H1 (cell line): ENCODE results near the gene WDR91.

Experiments used
- BACH1 ChIP-seq: IDR thresholded peaks from 2 replicates; pipeline ENCODE4 v1.6.1; 2012; ENCODE audit warnings: low read length, improper control_type of control experiment
- EZH2 ChIP-seq: fragments of 200-600 bp; sonication (generic); IDR thresholded peaks from 2 replicates; pipeline ENCODE4 v1.7.1; 2012; ENCODE audit warnings: low read depth, mild to moderate bottlenecking, moderate library complexity, low read length, inconsistent platforms; ENCODE audit not compliant: severe bottlenecking
- KDM5A ChIP-seq: fragments of 200-600 bp; IDR thresholded peaks from 2 replicates; pipeline ENCODE4 v1.7.1; 2012; ENCODE audit warnings: mild to moderate bottlenecking, low read length, inconsistent platforms, mixed read lengths
- POLR2A ChIP-seq, 2 experiments: IDR thresholded peaks; 1 replicate in 1 of 2; 2 replicates in 1 of 2; pipeline ENCODE4 v1.6.1; 2011; ENCODE audit warnings: low read depth in 2 of 2, low read length in 2 of 2, mild to moderate bottlenecking in 2 of 2; ENCODE audit errors: control extremely low read depth in 1 of 2
- USF2 ChIP-seq: IDR thresholded peaks from 2 replicates; pipeline ENCODE4 v1.6.1; 2011; ENCODE audit warnings: low read length, improper control_type of control experiment
- ZNF274 ChIP-seq: IDR thresholded peaks from 2 replicates; pipeline ENCODE4 v1.7.0; 2012; ENCODE audit warnings: low read length, borderline replicate concordance; ENCODE audit errors: extremely low read depth
- TF ChIP-seq, protein P1 (sequence below), 3 experiments: IDR thresholded peaks; 1 replicate in 2 of 3; 2 replicates in 1 of 3; pipeline versions ENCODE4 v1.5.1 to v1.6.1; 2011; ENCODE audit warnings: low read length in 3 of 3, mild to moderate bottlenecking in 3 of 3, inconsistent platforms in 2 of 3, low read depth in 1 of 3, moderate library complexity in 1 of 3; ENCODE audit not compliant: insufficient read depth in 1 of 3; ENCODE audit errors: control extremely low read depth in 1 of 3

DNA sequence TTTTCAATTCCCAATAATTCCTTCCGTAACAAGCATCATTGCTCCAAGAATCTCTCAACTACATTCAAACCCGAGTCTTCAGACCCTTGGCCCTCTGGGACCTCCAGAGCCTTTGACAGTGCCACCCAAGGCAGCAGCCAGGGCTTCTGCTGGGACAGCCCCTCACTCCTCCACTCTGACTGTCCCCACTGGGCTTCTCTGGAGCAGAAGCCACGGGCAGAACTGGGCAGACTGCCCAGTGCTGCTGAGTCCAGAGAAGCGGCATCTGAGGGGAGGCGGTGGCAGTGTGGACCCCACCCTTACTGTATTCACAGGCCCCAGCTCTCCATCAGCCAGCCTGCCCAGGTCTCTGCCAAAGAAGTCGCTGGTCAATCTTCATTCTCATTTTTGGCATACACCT, 49.7 kb downstream of the WDR91 start:
- TF ChIP-seq ZNF274 (no peak), EZH2 (no peak), BACH1 (no peak), USF2 (no peak), KDM5A (no peak), POLR2A (IDR thresholded peaks at IDR 0.05; ENCODE audit: control extremely low read depth in 1 of 2, low read depth in 2 of 2, low read length in 2 of 2) (no peak)
- TF ChIP-seq, protein P1, sequence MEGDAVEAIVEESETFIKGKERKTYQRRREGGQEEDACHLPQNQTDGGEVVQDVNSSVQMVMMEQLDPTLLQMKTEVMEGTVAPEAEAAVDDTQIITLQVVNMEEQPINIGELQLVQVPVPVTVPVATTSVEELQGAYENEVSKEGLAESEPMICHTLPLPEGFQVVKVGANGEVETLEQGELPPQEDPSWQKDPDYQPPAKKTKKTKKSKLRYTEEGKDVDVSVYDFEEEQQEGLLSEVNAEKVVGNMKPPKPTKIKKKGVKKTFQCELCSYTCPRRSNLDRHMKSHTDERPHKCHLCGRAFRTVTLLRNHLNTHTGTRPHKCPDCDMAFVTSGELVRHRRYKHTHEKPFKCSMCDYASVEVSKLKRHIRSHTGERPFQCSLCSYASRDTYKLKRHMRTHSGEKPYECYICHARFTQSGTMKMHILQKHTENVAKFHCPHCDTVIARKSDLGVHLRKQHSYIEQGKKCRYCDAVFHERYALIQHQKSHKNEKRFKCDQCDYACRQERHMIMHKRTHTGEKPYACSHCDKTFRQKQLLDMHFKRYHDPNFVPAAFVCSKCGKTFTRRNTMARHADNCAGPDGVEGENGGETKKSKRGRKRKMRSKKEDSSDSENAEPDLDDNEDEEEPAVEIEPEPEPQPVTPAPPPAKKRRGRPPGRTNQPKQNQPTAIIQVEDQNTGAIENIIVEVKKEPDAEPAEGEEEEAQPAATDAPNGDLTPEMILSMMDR (IDR thresholded peaks at IDR 0.05; ENCODE audit: control extremely low read depth in 1 of 3, insufficient read depth in 1 of 3, low read depth in 1 of 3, low read length in 3 of 3) = no peak
